HL-60 (cell line): ENCODE data around the gene MED15.

Experiments
- DNase-seq, 2 experiments: peaks; one replicate each; pipeline ENCODE4 v3.0.0-alpha.2; 2010 to 2020; ENCODE audit warnings: low read depth in 1 of 2, low spot score in 1 of 2
- H3K27ac ChIP-seq: fragments of 250-450 bp; sonication (Bioruptor Pico); replicated peaks from 2 replicates; pipeline ENCODE4 v1.5.1; 2020; ENCODE audit warnings: mild to moderate bottlenecking, moderate library complexity
- H3K27me3 ChIP-seq: fragments of 250-450 bp; sonication (Bioruptor Pico); 2 replicates; pipeline ENCODE4 v1.5.1; 2021; ENCODE audit warnings: mild to moderate bottlenecking, moderate library complexity; ENCODE audit not compliant: insufficient read depth, poor library complexity, severe bottlenecking
- H3K4me3 ChIP-seq: replicated peaks from 2 replicates; pipeline ENCODE4 v1.5.1; 2011; ENCODE audit warnings: mild to moderate bottlenecking, control low read depth, low read length; ENCODE audit not compliant: insufficient read depth
- GABPA ChIP-seq: IDR thresholded peaks from 2 replicates; pipeline ENCODE4 v1.6.1; 2012; ENCODE audit warnings: low read depth
- POLR2AphosphoS5 ChIP-seq: IDR thresholded peaks from 2 replicates; pipeline ENCODE4 v1.6.1; 2012; ENCODE audit warnings: low read depth
- REST ChIP-seq: IDR thresholded peaks from 2 replicates; pipeline ENCODE4 v1.6.1; 2012; ENCODE audit warnings: low read depth; ENCODE audit not compliant: insufficient replicate concordance
- SPI1 ChIP-seq: IDR thresholded peaks from 2 replicates; pipeline ENCODE4 v1.6.1; 2012; ENCODE audit warnings: low read depth, mild to moderate bottlenecking, borderline replicate concordance
- TF ChIP-seq, protein P1 (sequence below): IDR thresholded peaks from one replicate; pipeline ENCODE4 v1.5.1; 2011; ENCODE audit warnings: low read length, control low read depth, inconsistent platforms; ENCODE audit not compliant: insufficient read depth

MED15 gene

GRCh38 chr22:20588843-20589581 lies 81.6 kb downstream of the MED15 start:
- H3K27me3 ChIP-seq = no peaks in the 10 kb centered on the region
- TF ChIP-seq GABPA = no peak
- no peak for TF ChIP-seq REST
- TF ChIP-seq SPI1 = no peak
- no peak for TF ChIP-seq POLR2AphosphoS5
- TF ChIP-seq, protein P1, sequence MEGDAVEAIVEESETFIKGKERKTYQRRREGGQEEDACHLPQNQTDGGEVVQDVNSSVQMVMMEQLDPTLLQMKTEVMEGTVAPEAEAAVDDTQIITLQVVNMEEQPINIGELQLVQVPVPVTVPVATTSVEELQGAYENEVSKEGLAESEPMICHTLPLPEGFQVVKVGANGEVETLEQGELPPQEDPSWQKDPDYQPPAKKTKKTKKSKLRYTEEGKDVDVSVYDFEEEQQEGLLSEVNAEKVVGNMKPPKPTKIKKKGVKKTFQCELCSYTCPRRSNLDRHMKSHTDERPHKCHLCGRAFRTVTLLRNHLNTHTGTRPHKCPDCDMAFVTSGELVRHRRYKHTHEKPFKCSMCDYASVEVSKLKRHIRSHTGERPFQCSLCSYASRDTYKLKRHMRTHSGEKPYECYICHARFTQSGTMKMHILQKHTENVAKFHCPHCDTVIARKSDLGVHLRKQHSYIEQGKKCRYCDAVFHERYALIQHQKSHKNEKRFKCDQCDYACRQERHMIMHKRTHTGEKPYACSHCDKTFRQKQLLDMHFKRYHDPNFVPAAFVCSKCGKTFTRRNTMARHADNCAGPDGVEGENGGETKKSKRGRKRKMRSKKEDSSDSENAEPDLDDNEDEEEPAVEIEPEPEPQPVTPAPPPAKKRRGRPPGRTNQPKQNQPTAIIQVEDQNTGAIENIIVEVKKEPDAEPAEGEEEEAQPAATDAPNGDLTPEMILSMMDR = no peak
- no peak overlapping the region for H3K4me3 ChIP-seq
- H3K27ac ChIP-seq = no peak overlapping the region
- no peak for DNase-seq

DNA sequence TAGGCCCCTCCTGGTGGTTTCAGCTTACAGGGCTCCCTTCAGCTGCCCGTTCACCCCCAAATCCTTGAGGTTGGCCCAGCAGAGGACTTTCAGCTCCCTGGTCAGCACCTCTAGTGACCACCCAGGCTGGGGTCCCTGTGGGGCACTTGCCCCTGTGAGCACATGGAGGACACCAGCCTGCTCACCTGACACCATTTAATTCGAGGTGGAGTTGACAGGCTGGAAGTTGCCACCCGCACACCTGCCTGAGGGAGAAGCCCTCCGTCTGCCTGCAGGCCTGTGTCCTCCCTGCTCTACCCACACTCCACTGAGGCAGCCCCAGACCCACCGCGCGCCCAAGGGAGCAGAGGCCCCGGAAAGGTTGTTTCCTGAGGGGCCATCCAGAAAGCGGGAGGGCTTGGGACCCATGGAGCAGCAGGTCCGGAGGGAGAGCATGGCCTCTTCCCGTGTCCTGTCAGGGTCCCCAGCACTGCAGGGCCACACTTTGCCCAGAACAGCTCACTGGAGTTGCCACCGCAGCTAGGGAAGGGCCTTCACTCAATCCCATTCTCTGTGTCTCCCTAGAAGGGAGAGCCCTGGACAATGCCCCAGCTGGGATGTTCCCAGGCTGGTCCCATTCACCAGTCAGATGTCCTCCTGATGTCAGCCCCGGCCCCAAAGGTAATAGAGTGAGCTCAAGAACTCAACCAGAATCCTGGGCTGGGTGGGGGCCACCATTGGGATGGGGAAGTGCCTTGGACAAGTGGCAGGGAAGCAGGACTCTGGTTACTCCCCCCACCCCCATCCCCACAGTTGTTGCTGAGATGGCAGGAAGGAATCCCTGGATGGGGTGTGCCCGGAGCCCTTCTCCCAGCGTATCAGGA lies 82.4 kb downstream of the MED15 start:
- Histone ChIP-seq H3K4me3 (no peak overlapping the region), H3K27me3 (no peaks in the 10 kb centered on the region), H3K27ac (no peak overlapping the region)
- DNase-seq = no peak
- TF ChIP-seq REST = no peak
- no peak for TF ChIP-seq GABPA
- TF ChIP-seq, protein P1 = no peak
- no peak for TF ChIP-seq SPI1
- TF ChIP-seq POLR2AphosphoS5 = no peak

DNA sequence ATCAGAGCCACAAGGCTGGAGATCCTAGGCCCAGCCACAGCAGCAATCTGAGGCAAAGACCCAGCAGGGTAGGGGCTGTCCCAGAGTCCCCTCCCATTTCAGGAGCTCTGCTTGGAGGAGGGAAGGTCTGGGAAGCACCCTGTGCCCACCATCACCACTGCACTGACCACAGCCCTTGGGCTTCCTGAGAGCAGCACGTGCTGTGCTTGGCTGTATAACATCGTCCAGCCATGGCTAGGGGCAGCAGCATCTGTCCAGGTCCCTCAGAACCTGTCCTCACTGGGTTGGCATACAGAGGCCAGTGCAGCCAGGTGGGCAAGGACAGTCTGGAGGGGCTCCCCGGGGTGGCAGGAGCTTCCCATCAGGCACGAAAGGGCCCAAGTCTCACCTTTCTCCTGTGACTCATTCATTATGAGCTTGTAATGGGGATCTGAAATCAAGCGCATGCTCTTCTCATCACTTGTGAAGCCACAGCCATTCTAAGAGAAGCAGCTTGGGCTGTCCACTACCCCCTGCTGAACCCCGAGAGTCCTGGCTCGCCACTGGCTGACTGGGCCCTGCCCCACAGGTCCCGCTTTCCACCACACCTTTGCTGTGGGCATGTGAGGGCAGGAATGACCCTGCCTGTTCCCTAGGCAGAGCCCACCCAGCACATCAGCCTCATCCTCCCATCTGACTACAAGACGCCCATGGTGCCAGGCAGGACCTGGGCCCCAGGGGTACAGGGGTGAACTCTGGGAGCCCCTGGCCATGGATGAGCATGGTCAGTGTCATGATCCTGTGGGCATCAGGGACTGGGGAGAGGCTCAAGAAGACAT lies 83.3 kb downstream of the MED15 start:
- Histone ChIP-seq H3K27ac (no peak overlapping the region), H3K4me3 (no peak overlapping the region), H3K27me3 (peaks cover 2% of the 10 kb centered on the region)
- TF ChIP-seq POLR2AphosphoS5 = no peak
- TF ChIP-seq REST = no peak
- TF ChIP-seq GABPA = no peak
- TF ChIP-seq SPI1 = no peak
- TF ChIP-seq, protein P1 = no peak
- DNase-seq = no peak
